Astrocyte (in vitro differentiated cells and primary cell): ENCODE results near the gene SPIRE1. TPM values are rescaled to one million over a fixed set of nuclear protein-coding genes. Genes with fewer than 3 reads are reported as not detected.

Source experiments
- DNase-seq: peaks from one replicate; pipeline ENCODE4 v3.0.0-alpha.2; 2010; ENCODE audit warnings: low read depth
- FAIRE-seq: peaks from 2 replicates; lab custom pipeline; 2011; peaks lifted over from hg19 to GRCh38; lab: Jason Lieb, UNC
- H2AFZ ChIP-seq: 2 replicates; pipeline ENCODE4 v1.6.0; 2012; ENCODE audit warnings: low read depth, low read length, inconsistent platforms
- H3K27ac ChIP-seq: 2 replicates; pipeline ENCODE4 v1.5.1; 2011; ENCODE audit warnings: low read depth, low read length, inconsistent platforms
- H3K27me3 ChIP-seq: 2 replicates; pipeline ENCODE4 v1.6.0; 2011; ENCODE audit warnings: low read length, inconsistent platforms; ENCODE audit not compliant: insufficient read depth
- H3K36me3 ChIP-seq: 2 replicates; pipeline ENCODE4 v1.5.1; 2011; ENCODE audit warnings: low read length, inconsistent platforms; ENCODE audit not compliant: insufficient read depth
- H3K4me1 ChIP-seq: 2 replicates; pipeline ENCODE4 v1.5.1; 2011; ENCODE audit warnings: low read length, inconsistent platforms; ENCODE audit not compliant: insufficient read depth
- H3K4me2 ChIP-seq: 2 replicates; pipeline ENCODE4 v1.6.0; 2012; ENCODE audit warnings: low read length, inconsistent platforms
- H3K4me3 ChIP-seq: 2 replicates; pipeline ENCODE4 v1.5.1; 2011; ENCODE audit warnings: low read depth, mild to moderate bottlenecking, low read length, inconsistent platforms; ENCODE audit not compliant: insufficient read depth
- H3K79me2 ChIP-seq: 2 replicates; pipeline ENCODE4 v1.6.0; 2012; ENCODE audit warnings: mild to moderate bottlenecking, low read length, inconsistent platforms; ENCODE audit not compliant: insufficient read depth
- H3K9ac ChIP-seq: 2 replicates; pipeline ENCODE4 v1.6.0; 2012; ENCODE audit warnings: mild to moderate bottlenecking, low read length, inconsistent platforms
- H3K9me3 ChIP-seq: 2 replicates; pipeline ENCODE4 v1.5.1; 2012; ENCODE audit warnings: low read depth, mild to moderate bottlenecking, low read length, inconsistent platforms; ENCODE audit not compliant: insufficient read depth
- H4K20me1 ChIP-seq: 2 replicates; pipeline ENCODE4 v1.6.0; 2012; ENCODE audit warnings: low read length, inconsistent platforms; ENCODE audit not compliant: insufficient read depth
- H3K27ac Mint-ChIP-seq: one replicate; pipeline ENCODE4 v1.8.0; 2021; ENCODE audit warnings: mild to moderate bottlenecking, mixed read lengths; ENCODE audit not compliant: unreplicated experiment
- H3K27me3 Mint-ChIP-seq: one replicate; pipeline ENCODE4 v1.8.0; 2021; ENCODE audit warnings: low read depth, mixed read lengths; ENCODE audit not compliant: unreplicated experiment
- H3K36me3 Mint-ChIP-seq: one replicate; pipeline ENCODE4 v1.8.0; 2021; ENCODE audit warnings: low read depth, mixed read lengths; ENCODE audit not compliant: unreplicated experiment
- H3K4me1 Mint-ChIP-seq: one replicate; pipeline ENCODE4 v1.8.0; 2021; ENCODE audit warnings: low read depth, mixed read lengths; ENCODE audit not compliant: unreplicated experiment
- H3K4me3 Mint-ChIP-seq: one replicate; pipeline ENCODE4 v1.8.0; 2021; ENCODE audit warnings: mild to moderate bottlenecking, moderate library complexity, mixed read lengths; ENCODE audit not compliant: unreplicated experiment
- H3K9me3 Mint-ChIP-seq: one replicate; pipeline ENCODE4 v1.8.0; 2021; ENCODE audit warnings: mild to moderate bottlenecking, mixed read lengths; ENCODE audit not compliant: unreplicated experiment
- CTCF ChIP-seq: IDR thresholded peaks from 2 replicates; pipeline ENCODE4 v1.5.1; 2011; ENCODE audit warnings: low read depth, mild to moderate bottlenecking, inconsistent platforms, low read length, moderate library complexity; ENCODE audit not compliant: insufficient read depth
- EZH2 ChIP-seq: IDR thresholded peaks from 2 replicates; pipeline ENCODE4 v1.6.1; 2012; ENCODE audit warnings: mild to moderate bottlenecking, low read length, inconsistent platforms; ENCODE audit not compliant: insufficient read depth
- total RNA-seq: library from RNA; stranded (reverse); gene quantifications from 2 replicates; pipeline ENCODE4 v1.2.1, GENCODE V29; 2021

Gene SPIRE1
- total RNA-seq, 1 donor from 2014 or later = 42.0 TPM

- no peaks in the 10 kb centered on the region for H3K9me3 ChIP-seq
- Mint-ChIP-seq H3K27me3 (no peaks in the 10 kb centered on the region), H3K4me1 (peaks cover 14% of the 10 kb centered on the region), H3K4me3 (no peak overlapping the region), H3K27ac (no peak overlapping the region), H3K9me3 (no peaks in the 10 kb centered on the region), H3K36me3 (peaks cover 2% of the 10 kb centered on the region)
- H2AFZ ChIP-seq = no peak overlapping the region
- H3K27me3 ChIP-seq = no peaks in the 10 kb centered on the region
- DNase-seq = no peak
- no peaks in the 10 kb centered on the region for H3K4me1 ChIP-seq
- H3K27ac ChIP-seq = no peak overlapping the region
- no peak for TF ChIP-seq CTCF
- TF ChIP-seq EZH2 = no peak
- H3K9ac ChIP-seq = no peak overlapping the region
- no peaks in the 10 kb centered on the region for H3K36me3 ChIP-seq
- H4K20me1 ChIP-seq = peaks cover 15% of the 10 kb centered on the region
- H3K4me3 ChIP-seq = no peak overlapping the region
- peaks cover 5% of the 10 kb centered on the region for H3K79me2 ChIP-seq
- no peak for FAIRE-seq
- no peak overlapping the region for H3K4me2 ChIP-seq
These were observed 140.6 kb downstream of the SPIRE1 start for GRCh38 chr18:12517142-12517825.

GRCh38 chr18:12516049-12516630, 141.8 kb downstream of the SPIRE1 start:
- H3K4me1 Mint-ChIP-seq = peaks cover 14% of the 10 kb centered on the region
- peaks cover 3% of the 10 kb centered on the region for H3K36me3 Mint-ChIP-seq
- Histone ChIP-seq H2AFZ (no peak overlapping the region), H3K4me3 (no peak overlapping the region), H3K9ac (no peak overlapping the region), H3K4me1 (no peaks in the 10 kb centered on the region), H3K27ac (no peak overlapping the region), H3K79me2 (peaks cover 5% of the 10 kb centered on the region), H3K36me3 (no peaks in the 10 kb centered on the region), H3K9me3 (no peaks in the 10 kb centered on the region), H3K27me3 (no peaks in the 10 kb centered on the region), H4K20me1 (peaks cover 15% of the 10 kb centered on the region), H3K4me2 (no peak overlapping the region)
- H3K27me3 Mint-ChIP-seq = no peaks in the 10 kb centered on the region
- FAIRE-seq (no peak), DNase-seq (no peak)
- no peak overlapping the region for H3K27ac Mint-ChIP-seq
- H3K9me3 Mint-ChIP-seq = peaks cover under 1% of the 10 kb centered on the region
- TF ChIP-seq CTCF (no peak), EZH2 (no peak)
- no peak overlapping the region for H3K4me3 Mint-ChIP-seq

GRCh38 chr18:12515550-12515949, 142.4 kb downstream of the SPIRE1 start:
- no peak for DNase-seq
- Histone ChIP-seq H3K9me3 (no peaks in the 10 kb centered on the region), H3K4me3 (no peak overlapping the region), H3K9ac (no peak overlapping the region), H3K4me1 (no peaks in the 10 kb centered on the region), H2AFZ (no peak overlapping the region), H3K36me3 (no peaks in the 10 kb centered on the region), H3K27me3 (no peaks in the 10 kb centered on the region), H3K4me2 (no peak overlapping the region), H3K79me2 (peaks cover 5% of the 10 kb centered on the region), H3K27ac (no peak overlapping the region), H4K20me1 (peaks cover 15% of the 10 kb centered on the region)
- peaks cover 3% of the 10 kb centered on the region for H3K9me3 Mint-ChIP-seq
- TF ChIP-seq CTCF (no peak), EZH2 (no peak)
- peaks cover 14% of the 10 kb centered on the region for H3K4me1 Mint-ChIP-seq
- no peaks in the 10 kb centered on the region for H3K27me3 Mint-ChIP-seq
- no peak overlapping the region for H3K27ac Mint-ChIP-seq
- FAIRE-seq = no peak
- no peak overlapping the region for H3K4me3 Mint-ChIP-seq
- peaks cover 8% of the 10 kb centered on the region for H3K36me3 Mint-ChIP-seq
